ENCODE results near the gene FTH1.

Gene FTH1

GRCh38 chr11:61948505-61948904, 18.9 kb downstream of the FTH1 start:
- DNase-seq (ENCODE audit: low spot score), result no peak

GRCh38 chr11:61947486-61948210, 19.8 kb downstream of the FTH1 start:
- peak; percentile 71 for DNase-seq (ENCODE audit: low spot score)

- no peak for DNase-seq (ENCODE audit: low spot score)
Observed at GRCh38 chr11:61946894-61947293, 20.5 kb downstream of the FTH1 start.

- no peak for DNase-seq (ENCODE audit: low spot score)
Observed at GRCh38 chr11:61945191-61945590, 22.2 kb downstream of the FTH1 start.

GRCh38 chr11:61940466-61940865, 27.0 kb downstream of the FTH1 start:
- DNase-seq (ENCODE audit: low spot score), result no peak

GRCh38 chr11:61935861-61936260, 31.6 kb downstream of the FTH1 start:
- DNase-seq (ENCODE audit: low spot score), result no peak

GRCh38 chr11:61930933-61931332, 36.5 kb downstream of the FTH1 start:
- DNase-seq (ENCODE audit: low spot score), result no peak

GRCh38 chr11:61928606-61929005, 38.8 kb downstream of the FTH1 start:
- no peak for DNase-seq (ENCODE audit: low spot score)

GRCh38 chr11:61927501-61927900, 39.9 kb downstream of the FTH1 start:
- no peak for DNase-seq (ENCODE audit: low spot score)

- DNase-seq (ENCODE audit: low spot score), result no peak
Observed at GRCh38 chr11:61926235-61926634, 41.2 kb downstream of the FTH1 start.

- no peak for DNase-seq (ENCODE audit: low spot score)
Observed at GRCh38 chr11:61925736-61926135, 41.7 kb downstream of the FTH1 start.

- no peak for DNase-seq (ENCODE audit: low spot score)
Observed at GRCh38 chr11:61924064-61924455, 43.4 kb downstream of the FTH1 start.

- no peak for DNase-seq (ENCODE audit: low spot score)
Observed at GRCh38 chr11:61923166-61924063, 44.0 kb downstream of the FTH1 start.

GRCh38 chr11:61922539-61922938, 44.9 kb downstream of the FTH1 start:
- DNase-seq (ENCODE audit: low spot score), result no peak

- no peak for DNase-seq (ENCODE audit: low spot score)
Observed at GRCh38 chr11:61921446-61921845, 46.0 kb downstream of the FTH1 start.

- DNase-seq (ENCODE audit: low spot score), result no peak
Observed at GRCh38 chr11:61919705-61920631, 47.5 kb downstream of the FTH1 start.

GRCh38 chr11:61918938-61919704, 48.3 kb downstream of the FTH1 start:
- DNase-seq (ENCODE audit: low spot score), result no peak

- DNase-seq (ENCODE audit: low spot score), result no peak
Observed at GRCh38 chr11:61918251-61918937, 49.0 kb downstream of the FTH1 start.

- no peak for DNase-seq (ENCODE audit: low spot score)
Observed at GRCh38 chr11:61917334-61918109, 49.9 kb downstream of the FTH1 start, which contains the start of gene RAB3IL1. RAB3IL1 (minus strand) TSS chr11:61917566; CDS start chr11:61917367, 199 bp downstream.
